ENCODE results near the gene MAP4K1.
"Not testable (repeated sequence)": the region's sequence is repeated elsewhere in the genome, so short reads cannot be mapped to it uniquely, and the experiment has no call there.

MAP4K1 gene

DNA sequence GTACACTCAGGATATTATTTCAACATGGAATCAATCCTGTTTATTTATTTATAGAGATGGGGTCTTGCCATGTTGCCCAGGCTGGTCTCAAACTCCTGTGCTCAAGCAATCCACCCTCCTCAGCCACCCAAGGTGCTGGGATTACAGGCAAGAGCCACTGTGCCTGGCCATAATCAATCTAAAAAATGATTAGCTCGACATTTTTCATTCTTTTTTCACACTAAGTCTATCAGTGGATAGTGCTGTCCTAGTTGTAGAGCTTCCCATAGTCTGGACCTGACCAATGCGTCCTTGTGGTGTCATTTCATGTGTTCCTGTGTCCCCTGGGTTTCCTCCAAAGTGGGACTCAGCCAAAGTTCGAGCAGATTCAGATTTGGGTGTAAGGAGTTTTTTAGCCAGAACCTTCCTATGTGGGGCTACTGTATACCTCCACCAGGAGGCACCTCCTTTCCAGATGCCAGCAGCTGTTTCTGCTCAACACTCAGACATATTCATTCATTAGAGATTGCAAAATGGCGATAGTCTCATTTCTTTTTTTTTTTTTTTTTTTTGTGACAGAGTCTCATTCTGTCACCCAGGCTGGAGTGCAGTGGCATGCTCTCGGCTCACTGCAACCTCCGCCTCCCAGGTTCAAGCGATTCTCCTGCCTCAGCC is 61.1 kb downstream of the MAP4K1 start:
- Histone ChIP-seq H3K4me3 (replicated peaks; ENCODE audit: insufficient read depth, low read length) (no peak overlapping the region), H3K27me3 (ENCODE audit: insufficient read depth, poor library complexity, severe bottlenecking) (no peaks in the 10 kb centered on the region), H3K27ac (replicated peaks) (no peak overlapping the region)
- TF ChIP-seq POLR2AphosphoS5 (IDR thresholded peaks at IDR 0.05; ENCODE audit: low read depth) (no peak), SPI1 (IDR thresholded peaks at IDR 0.05; ENCODE audit: borderline replicate concordance, low read depth) (no peak), GABPA (IDR thresholded peaks at IDR 0.05; ENCODE audit: low read depth) (no peak)
- TF ChIP-seq, protein P1, sequence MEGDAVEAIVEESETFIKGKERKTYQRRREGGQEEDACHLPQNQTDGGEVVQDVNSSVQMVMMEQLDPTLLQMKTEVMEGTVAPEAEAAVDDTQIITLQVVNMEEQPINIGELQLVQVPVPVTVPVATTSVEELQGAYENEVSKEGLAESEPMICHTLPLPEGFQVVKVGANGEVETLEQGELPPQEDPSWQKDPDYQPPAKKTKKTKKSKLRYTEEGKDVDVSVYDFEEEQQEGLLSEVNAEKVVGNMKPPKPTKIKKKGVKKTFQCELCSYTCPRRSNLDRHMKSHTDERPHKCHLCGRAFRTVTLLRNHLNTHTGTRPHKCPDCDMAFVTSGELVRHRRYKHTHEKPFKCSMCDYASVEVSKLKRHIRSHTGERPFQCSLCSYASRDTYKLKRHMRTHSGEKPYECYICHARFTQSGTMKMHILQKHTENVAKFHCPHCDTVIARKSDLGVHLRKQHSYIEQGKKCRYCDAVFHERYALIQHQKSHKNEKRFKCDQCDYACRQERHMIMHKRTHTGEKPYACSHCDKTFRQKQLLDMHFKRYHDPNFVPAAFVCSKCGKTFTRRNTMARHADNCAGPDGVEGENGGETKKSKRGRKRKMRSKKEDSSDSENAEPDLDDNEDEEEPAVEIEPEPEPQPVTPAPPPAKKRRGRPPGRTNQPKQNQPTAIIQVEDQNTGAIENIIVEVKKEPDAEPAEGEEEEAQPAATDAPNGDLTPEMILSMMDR (IDR thresholded peaks at IDR 0.05; ENCODE audit: insufficient read depth, low read length) = no peak
- TF ChIP-seq, protein P2, sequence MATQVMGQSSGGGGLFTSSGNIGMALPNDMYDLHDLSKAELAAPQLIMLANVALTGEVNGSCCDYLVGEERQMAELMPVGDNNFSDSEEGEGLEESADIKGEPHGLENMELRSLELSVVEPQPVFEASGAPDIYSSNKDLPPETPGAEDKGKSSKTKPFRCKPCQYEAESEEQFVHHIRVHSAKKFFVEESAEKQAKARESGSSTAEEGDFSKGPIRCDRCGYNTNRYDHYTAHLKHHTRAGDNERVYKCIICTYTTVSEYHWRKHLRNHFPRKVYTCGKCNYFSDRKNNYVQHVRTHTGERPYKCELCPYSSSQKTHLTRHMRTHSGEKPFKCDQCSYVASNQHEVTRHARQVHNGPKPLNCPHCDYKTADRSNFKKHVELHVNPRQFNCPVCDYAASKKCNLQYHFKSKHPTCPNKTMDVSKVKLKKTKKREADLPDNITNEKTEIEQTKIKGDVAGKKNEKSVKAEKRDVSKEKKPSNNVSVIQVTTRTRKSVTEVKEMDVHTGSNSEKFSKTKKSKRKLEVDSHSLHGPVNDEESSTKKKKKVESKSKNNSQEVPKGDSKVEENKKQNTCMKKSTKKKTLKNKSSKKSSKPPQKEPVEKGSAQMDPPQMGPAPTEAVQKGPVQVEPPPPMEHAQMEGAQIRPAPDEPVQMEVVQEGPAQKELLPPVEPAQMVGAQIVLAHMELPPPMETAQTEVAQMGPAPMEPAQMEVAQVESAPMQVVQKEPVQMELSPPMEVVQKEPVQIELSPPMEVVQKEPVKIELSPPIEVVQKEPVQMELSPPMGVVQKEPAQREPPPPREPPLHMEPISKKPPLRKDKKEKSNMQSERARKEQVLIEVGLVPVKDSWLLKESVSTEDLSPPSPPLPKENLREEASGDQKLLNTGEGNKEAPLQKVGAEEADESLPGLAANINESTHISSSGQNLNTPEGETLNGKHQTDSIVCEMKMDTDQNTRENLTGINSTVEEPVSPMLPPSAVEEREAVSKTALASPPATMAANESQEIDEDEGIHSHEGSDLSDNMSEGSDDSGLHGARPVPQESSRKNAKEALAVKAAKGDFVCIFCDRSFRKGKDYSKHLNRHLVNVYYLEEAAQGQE (IDR thresholded peaks at IDR 0.05; ENCODE audit: insufficient replicate concordance, low read depth) = no peak
- DNase-seq (ENCODE audit: low read depth in 1 of 2, low spot score in 1 of 2) = no peak

DNA sequence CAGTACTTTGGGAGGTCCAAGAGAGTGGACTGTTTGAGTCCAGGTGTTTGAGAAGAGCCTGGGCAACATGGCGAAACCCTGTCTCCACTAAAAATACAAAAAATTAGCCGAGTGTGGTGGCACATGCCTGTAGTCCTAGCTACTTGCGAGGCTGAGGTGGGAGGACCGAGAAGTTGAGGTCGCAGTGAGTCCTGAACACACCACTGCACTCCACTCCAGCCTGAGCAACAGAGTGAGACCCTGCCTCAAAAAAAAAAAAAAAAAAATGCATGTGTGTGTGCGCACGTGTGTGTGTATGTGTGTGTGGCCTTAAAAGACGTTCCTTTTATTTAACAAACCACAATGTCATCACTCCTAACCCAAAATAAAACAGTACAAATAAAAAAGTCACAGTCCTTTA is 62.6 kb downstream of the MAP4K1 start:
- H3K27ac ChIP-seq (replicated peaks) = no peak overlapping the region
- H3K27me3 ChIP-seq (ENCODE audit: insufficient read depth, poor library complexity, severe bottlenecking) = no peaks in the 10 kb centered on the region

DNA sequence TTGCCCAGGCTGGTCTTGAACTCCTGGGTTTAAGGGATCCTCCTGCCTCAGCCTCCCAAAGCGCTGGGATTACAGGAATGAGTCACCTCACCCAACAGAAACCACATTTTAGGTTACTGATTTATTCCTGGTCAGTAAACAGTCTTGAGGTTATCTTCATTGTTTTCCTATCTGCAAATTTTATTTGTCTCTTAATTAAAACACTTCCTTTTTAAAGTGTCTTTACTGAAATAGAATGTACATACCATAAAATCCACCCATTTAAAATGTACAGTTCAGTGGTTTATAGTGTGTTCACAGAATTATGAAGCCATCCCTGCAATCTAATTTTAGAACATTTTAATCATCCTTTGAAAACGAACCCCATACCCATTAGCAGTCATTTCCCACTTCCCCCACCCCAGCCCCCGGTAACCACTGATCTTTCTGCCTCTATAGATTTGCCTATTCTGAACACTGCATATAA is 63.0 kb downstream of the MAP4K1 start:
- no peak overlapping the region for H3K4me3 ChIP-seq (replicated peaks; ENCODE audit: insufficient read depth, low read length)
- no peak overlapping the region for H3K27ac ChIP-seq (replicated peaks)
- H3K27me3 ChIP-seq (ENCODE audit: insufficient read depth, poor library complexity, severe bottlenecking) = no peaks in the 10 kb centered on the region
- TF ChIP-seq GABPA (IDR thresholded peaks at IDR 0.05; ENCODE audit: low read depth) (no peak), POLR2AphosphoS5 (IDR thresholded peaks at IDR 0.05; ENCODE audit: low read depth) (no peak), SPI1 (IDR thresholded peaks at IDR 0.05; ENCODE audit: borderline replicate concordance, low read depth) (no peak)
- TF ChIP-seq, protein P1 (IDR thresholded peaks at IDR 0.05; ENCODE audit: insufficient read depth, low read length) = no peak
- TF ChIP-seq, protein P2 (IDR thresholded peaks at IDR 0.05; ENCODE audit: insufficient replicate concordance, low read depth) = no peak
- DNase-seq (ENCODE audit: low read depth in 1 of 2, low spot score in 1 of 2) = no peak

More for the DNA sequence above, 62.6 kb downstream of the MAP4K1 start:
- no peak for DNase-seq (ENCODE audit: low read depth in 1 of 2, low spot score in 1 of 2)
- TF ChIP-seq, protein P2 (IDR thresholded peaks at IDR 0.05; ENCODE audit: insufficient replicate concordance, low read depth) = no peak
- no peak overlapping the region for H3K4me3 ChIP-seq (replicated peaks; ENCODE audit: insufficient read depth, low read length)

DNA sequence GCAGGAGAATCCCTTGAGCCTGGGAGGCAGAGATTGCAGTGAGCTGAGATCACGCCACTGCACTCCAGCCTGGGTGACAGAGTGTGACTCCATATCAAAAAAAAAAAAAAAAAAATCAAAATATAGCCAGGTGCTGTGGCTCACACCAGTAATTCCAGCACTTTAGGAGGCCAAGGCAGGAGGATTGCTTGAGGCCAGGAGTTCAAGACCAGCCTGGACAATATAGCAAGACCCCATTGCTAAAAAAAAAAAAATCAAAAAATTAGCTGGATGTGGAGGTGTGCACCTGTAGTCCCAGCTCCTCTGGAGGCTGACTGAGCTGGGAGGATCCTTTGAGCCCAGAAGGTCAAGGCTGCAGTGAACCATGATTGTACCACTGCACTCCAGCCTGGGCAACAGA is 64.5 kb downstream of the MAP4K1 start:
- not testable (repeated sequence) for DNase-seq (ENCODE audit: low read depth in 1 of 2, low spot score in 1 of 2); H3K27ac ChIP-seq (replicated peaks)

More for the DNA sequence above, 64.5 kb downstream of the MAP4K1 start:
- H3K4me3 ChIP-seq (replicated peaks; ENCODE audit: insufficient read depth, low read length); H3K27me3 ChIP-seq (ENCODE audit: insufficient read depth, poor library complexity, severe bottlenecking): not testable (repeated sequence)
